Posterior vena cava (tissue), 2 donors: ENCODE results near the gene FBXL17. TPM values are rescaled to one million over a fixed set of nuclear protein-coding genes. Genes with fewer than 3 reads are reported as not detected.

Experiments used
- DNase-seq: peaks from one replicate; pipeline ENCODE4 v3.0.0-alpha.2; 2020; ENCODE audit warnings: low spot score
- intact Hi-C, 2 donors: fragments of 100-400 bp; cut with DNase I; formaldehyde crosslinking; loops; one replicate each; pipeline versions ENCODE4 v1.14.1 to v1.14.2; 2022 to 2023
- total RNA-seq, 2 donors: library from RNA; stranded (reverse); fragmentation: NEBNext Ultra II Directional; extraction: Animal tissue kit (Norgen Biotek cat#: 25700); gene quantifications; one replicate each; pipeline ENCODE4 v1.2.1, GENCODE V29; 2021
- donor health status: DM: yes; HTN: yes; CAD: no.
- donor health status: DM: yes; HTN: yes; CAD: no.

The FBXL17 gene
- total RNA-seq, 2 donors from 2014 or later: 18.1 to 24.1 TPM

DNA sequence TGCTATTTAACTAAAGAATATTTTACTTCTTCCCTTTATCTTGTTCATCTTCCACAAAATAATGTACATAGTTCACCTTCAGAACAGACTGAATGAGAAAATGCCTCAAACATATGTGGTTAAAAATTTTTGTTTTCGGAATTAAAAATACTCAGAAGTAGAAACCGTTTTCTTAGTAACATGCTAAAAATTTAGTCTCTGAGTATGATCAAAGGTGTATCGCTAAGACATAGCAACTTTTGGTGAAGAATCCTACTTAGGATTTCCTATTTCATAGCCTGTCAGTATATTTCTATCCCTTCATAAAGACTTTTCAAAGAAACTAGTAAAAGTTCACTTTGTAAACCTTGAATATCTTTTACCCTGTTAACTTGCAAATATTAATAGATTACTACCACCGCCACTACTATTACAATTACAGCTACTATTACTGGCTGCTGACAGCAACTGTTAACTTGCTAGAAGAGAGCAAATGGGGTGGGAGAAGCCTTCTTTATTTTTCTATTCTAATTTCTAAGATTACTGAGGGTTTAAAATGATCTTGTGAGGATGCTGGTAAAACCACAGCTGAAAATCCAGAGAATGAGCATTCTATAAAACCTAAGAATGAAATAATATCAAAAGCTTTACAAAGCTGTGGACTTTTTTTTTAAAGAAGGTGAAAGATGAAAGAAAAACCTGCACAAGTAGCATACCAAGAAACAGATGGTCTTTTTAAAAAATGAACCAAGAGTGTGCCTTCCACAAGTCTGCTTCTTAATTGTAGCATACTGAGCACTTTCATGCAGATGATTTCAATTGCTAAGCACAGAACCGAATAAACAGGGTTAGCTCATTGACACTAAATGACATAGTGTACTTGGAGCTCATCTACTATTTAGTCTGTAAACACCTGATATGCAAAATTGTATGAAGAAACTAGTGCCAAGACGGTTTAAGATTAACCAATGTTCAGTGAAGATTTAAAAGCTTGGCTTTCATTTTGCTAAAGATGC is 464.9 kb downstream of the FBXL17 start:
- DNase-seq: no peak
- intact Hi-C loops: no loop called here

DNA sequence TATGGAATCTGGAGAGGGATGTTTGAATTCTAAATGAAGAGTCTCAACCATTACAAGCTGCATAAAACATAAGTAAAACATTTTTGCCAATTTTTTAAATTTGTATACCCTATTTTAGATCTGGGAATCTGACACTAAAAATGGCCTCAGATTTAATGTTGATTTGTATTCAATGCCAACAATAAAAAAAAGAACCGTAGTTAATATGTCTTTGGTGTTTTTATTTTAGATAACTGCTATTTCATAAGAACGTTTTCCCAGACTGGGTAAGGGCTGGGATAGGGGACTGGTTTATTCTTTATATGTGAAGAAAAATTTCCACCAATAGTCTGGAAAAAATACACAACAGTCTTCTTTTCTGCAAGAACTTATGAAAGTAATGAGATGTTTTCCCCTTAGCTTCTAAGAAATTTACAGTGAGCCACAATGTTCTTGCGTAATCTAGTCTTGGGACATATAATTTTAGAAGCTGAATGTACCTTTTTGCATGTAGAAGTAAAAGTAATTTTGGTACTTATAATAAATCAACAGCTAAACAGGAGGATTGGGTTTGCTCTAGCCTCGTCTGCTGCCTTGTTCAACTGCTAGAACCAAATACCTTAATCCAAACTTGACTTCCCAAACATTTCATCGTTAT is 466.6 kb downstream of the FBXL17 start:
- DNase-seq: no peak

GRCh38 chr5:107913494-107913893 is 468.4 kb downstream of the FBXL17 start:
- no peak for DNase-seq
- intact Hi-C loops: no loop called here

More for the DNA sequence above, 466.6 kb downstream of the FBXL17 start:
- intact Hi-C loops: no loop called here

DNA sequence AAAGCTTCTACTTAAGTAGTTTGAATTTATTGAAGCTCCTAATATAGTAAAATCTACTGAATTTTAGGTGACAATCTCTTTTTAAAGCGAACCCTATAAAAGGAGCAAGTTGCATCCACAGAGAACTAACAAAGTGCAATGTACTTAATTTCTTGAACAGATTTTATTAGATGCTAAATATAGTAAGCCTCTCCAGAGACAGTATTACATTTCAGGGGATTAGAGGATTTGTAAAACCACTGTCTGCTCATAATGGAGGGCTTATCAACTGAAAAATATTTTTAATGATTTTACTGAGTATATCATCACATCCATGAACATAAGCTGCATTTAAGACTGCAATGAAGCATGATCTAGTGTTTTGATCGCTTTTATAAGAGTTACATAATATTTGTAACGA is 481.2 kb downstream of the FBXL17 start:
- intact Hi-C loops: no loop called here
- DNase-seq: no peak

GRCh38 chr5:107894361-107894760 is 487.5 kb downstream of the FBXL17 start:
- intact Hi-C loops: no loop called here

GRCh38 chr5:107893642-107894041 is 488.3 kb downstream of the FBXL17 start:
- intact Hi-C loops: no loop called here
- DNase-seq: no peak

More at GRCh38 chr5:107894361-107894760, 487.5 kb downstream of the FBXL17 start:
- DNase-seq: no peak

DNA sequence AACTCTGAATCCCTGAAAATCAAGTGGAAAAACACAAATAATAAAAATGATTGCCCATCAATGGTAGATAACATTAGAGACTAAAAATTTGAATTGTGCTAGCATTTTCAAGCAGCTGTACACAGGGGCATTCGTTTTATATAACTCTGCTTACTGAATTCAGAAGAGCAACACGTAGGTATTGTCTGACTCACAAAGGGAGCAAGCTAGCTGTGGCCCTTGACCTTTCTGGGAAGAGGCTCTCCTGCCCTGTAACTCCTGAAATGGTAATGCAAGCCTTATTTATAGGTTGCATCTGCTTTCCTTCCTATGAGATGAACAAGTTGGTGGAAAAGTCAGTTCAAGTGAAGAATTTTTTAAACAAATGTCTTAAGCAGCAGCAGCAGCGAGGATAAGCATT is 492.5 kb downstream of the FBXL17 start:
- intact Hi-C loops: no loop called here
- DNase-seq: no peak

GRCh38 chr5:107888541-107888940 is 493.4 kb downstream of the FBXL17 start:
- intact Hi-C loops: no loop called here
- DNase-seq: no peak

- DNase-seq: no peak
- intact Hi-C loops: no loop called here
Observed at GRCh38 chr5:107887166-107887943, 494.5 kb downstream of the FBXL17 start.

DNA sequence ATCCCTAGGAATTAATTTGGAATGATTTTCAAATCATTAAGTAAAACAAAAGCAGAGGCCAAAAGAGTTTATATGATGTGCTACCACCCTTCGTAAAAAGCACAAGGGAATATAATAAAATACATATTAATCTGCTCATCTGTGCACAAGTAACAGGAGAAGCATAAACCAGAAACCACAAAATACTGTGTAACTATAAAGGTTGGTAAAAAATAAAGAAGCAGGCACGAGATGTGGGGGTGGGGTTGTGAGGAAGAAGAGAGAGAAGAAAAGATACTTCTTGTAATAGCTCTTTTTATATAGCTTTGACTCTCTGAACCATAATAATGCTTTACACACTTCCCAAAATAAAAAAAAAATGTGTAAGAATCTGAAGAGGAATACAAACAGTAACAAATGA is 496.3 kb downstream of the FBXL17 start:
- no peak for DNase-seq
- intact Hi-C loops: no loop called here

- intact Hi-C loops: no loop called here
- no peak for DNase-seq
Observed at GRCh38 chr5:107884871-107885270, 497.0 kb downstream of the FBXL17 start.

DNA sequence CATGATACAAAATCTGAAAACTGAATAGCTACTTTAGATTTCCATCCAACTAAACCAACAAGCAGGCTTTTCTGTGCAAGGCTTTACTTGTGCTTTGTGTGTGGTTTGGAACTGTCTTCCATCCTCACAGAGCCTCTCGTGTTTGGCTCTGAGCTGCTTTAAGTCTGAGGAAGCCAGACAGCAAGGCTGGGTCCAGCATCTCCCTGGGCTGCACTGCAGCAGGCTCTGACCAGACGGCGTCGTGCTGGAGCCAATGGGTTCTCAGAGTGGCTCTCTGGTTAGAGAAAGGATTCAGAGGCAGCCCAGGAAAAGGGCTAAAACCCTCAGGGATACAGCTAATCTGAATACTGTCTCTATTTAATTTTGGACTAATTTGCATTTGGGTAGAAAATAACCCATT is 503.2 kb downstream of the FBXL17 start:
- intact Hi-C loops: no loop called here
- DNase-seq: no peak

DNA sequence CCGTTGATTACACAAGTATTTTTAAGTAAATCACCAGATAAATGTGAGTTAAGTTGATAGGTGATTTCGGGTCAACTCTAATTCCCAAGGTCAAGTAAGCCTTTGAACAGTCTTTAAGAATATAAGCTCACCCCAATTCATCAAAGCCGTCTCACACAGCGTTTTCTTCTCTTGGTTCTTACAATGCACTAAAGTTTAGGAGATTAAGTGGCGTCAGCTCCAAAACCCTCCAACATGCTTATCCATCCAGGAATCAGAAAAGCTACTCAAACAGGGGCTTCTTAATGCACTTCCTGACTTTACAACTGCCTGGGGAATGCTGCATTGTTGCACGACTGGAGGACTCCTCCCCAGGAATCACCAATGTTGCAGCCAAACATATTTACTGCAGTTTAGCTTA is 505.0 kb downstream of the FBXL17 start:
- intact Hi-C loops: no loop called here

DNA sequence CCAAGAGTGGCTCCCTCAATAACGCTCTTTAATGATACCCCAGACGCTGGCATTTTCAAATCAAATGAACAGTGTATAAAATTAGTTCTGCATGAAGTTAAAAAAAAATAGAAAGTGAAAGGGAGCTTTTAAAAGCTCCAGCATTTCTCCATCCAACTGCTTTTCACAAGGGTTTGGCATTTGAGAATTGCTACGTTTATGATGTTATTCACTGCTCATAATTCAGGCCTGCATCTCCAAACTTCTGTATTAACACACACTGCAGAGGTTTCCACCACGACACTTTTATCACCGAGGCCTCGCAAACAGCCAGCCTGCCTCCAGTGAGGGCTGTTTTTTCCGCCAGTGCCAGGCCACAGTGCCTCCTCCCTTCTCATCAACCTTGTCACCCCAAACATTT is 505.6 kb downstream of the FBXL17 start:
- no peak for DNase-seq
- intact Hi-C loops: no loop called here

More for the DNA sequence above, 505.0 kb downstream of the FBXL17 start:
- no peak for DNase-seq

DNA sequence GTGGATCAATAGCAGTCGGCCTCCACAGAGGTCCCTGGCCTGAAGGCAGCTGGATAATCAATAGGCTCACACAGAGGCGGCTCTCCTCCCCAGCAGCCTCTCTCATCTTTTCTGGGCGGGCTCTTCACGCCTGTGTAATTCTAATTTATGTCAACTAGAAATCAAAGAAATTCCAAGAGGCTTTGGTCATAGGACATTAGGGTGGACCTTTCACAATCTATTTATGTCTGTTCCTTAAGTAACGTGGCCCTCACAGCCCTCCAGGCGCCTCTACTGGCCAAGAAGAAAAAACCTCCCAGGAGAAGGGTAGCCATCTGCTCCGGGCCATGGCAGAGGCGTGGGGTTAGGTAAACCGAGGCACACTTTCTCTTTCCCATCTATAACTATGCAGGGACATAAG is 506.1 kb downstream of the FBXL17 start:
- intact Hi-C loops: no loop called here
- DNase-seq: no peak

GRCh38 chr5:107874795-107875194 is 507.1 kb downstream of the FBXL17 start:
- intact Hi-C loops: loop anchor here in 1 of 2 donors (5.0 kb wide), 1 partner anchor 932 kb away; no protein-coding TSS in a partner anchor
- no peak for DNase-seq

- no peak for DNase-seq
- intact Hi-C loops: loop anchor here in 1 of 2 donors (1.0 to 5.0 kb wide), 2 partner anchors 35 to 932 kb away; no protein-coding TSS in a partner anchor
Observed at GRCh38 chr5:107873877-107874276, 508.0 kb downstream of the FBXL17 start.

- intact Hi-C loops: loop anchor here in 1 of 2 donors (5.0 kb wide), 1 partner anchor 929 kb away; no protein-coding TSS in a partner anchor
- DNase-seq: no peak
Observed at GRCh38 chr5:107871023-107871422, 510.9 kb downstream of the FBXL17 start.

DNA sequence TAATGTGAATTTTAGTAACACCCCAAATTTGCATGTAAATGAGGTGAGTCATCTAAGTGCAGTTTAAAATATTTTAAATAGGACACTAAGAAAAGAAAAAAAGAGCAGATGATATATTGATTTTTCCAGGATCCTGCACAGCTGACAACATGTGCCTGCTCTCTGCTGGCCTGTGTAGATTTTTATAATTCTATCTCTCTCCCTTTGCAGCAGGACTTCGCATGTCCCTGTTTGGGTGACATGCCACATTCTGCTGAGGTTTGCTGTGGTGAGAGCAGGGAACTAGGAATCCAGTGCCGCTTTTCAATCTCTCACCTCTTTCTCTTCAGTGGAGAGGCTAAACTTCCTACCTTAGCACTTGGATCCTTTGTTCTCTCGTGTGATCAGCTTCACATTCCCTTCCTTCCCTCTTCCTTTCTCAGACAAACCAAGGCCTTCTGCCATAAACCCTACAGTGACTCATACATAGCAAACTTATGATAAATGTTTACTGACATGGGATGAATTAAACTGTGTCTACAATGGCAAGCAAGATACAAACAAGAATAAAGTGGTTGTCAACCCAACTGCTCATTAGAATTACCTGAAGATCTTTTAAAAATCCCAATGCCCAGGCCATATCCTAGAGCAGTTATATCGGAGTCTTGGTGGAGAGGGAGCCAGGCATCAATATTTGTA is 512.3 kb downstream of the FBXL17 start:
- no peak for DNase-seq
- intact Hi-C loops: loop anchor here in 1 of 2 donors (5.0 kb wide), 1 partner anchor 927 kb away; no protein-coding TSS in a partner anchor
